NCI-H774 (cell line): Measurements from ENCODE around the gene DMWD.

Experiments used
- DNase-seq: peaks from one replicate; lab custom pipeline; 2025; lab: John Stamatoyannopoulos, UW

Gene DMWD

GRCh38 chr19:45745606-45746005, 47.0 kb downstream of the DMWD start:
- DNase-seq, result no peak

- DNase-seq, result no peak
These were observed 49.7 kb downstream of the DMWD start for GRCh38 chr19:45742969-45743368.

- DNase-seq, result no peak
These were observed 52.9 kb downstream of the DMWD start for GRCh38 chr19:45739498-45740439.

GRCh38 chr19:45733160-45733810, 59.4 kb downstream of the DMWD start, which contains the start of gene MEIOSIN:
TSS of gene MEIOSIN (plus strand) at chr19:45733439. CDS start at chr19:45735377, 1,938 bp downstream.
- DNase-seq, result no peak
